Ishikawa (cell line): ENCODE results near the gene PLBD1.

Source experiments
- CEBPB ChIP-seq: IDR thresholded peaks from 2 replicates; pipeline ENCODE4 v1.6.1; 2012
- CREB1 ChIP-seq: IDR thresholded peaks from 2 replicates; pipeline ENCODE4 v1.6.1; 2012; ENCODE audit warnings: low read depth
- EGR1 ChIP-seq: IDR thresholded peaks from 2 replicates; pipeline ENCODE4 v1.6.1; 2012
- EP300 ChIP-seq: IDR thresholded peaks from 2 replicates; pipeline ENCODE4 v1.6.1; 2012; ENCODE audit warnings: borderline replicate concordance
- FOXM1 ChIP-seq: IDR thresholded peaks from 2 replicates; pipeline ENCODE4 v1.6.1; 2012; ENCODE audit warnings: low read depth, borderline replicate concordance
- MAX ChIP-seq: IDR thresholded peaks from 2 replicates; pipeline ENCODE4 v1.6.1; 2012
- NFIC ChIP-seq: IDR thresholded peaks from 2 replicates; pipeline ENCODE4 v1.6.1; 2012
- RAD21 ChIP-seq: IDR thresholded peaks from 2 replicates; pipeline ENCODE4 v1.6.1; 2012; ENCODE audit warnings: low read depth
- REST ChIP-seq: IDR thresholded peaks from 2 replicates; pipeline ENCODE4 v1.6.1; 2012; ENCODE audit warnings: low read depth, mild to moderate bottlenecking
- TAF1 ChIP-seq: IDR thresholded peaks from 2 replicates; pipeline ENCODE4 v1.6.1; 2012; ENCODE audit warnings: low read depth, mild to moderate bottlenecking
- TCF12 ChIP-seq: IDR thresholded peaks from 2 replicates; pipeline ENCODE4 v1.6.1; 2012; ENCODE audit warnings: low read depth
- TEAD4 ChIP-seq: IDR thresholded peaks from 2 replicates; pipeline ENCODE4 v1.6.1; 2012
- USF1 ChIP-seq: IDR thresholded peaks from 2 replicates; pipeline ENCODE4 v1.6.1; 2012
- YY1 ChIP-seq: IDR thresholded peaks from 2 replicates; pipeline ENCODE4 v1.6.1; 2012; ENCODE audit warnings: low read depth
- ZBTB7A ChIP-seq: IDR thresholded peaks from 2 replicates; pipeline ENCODE4 v1.6.1; 2012; ENCODE audit warnings: low read depth

Gene PLBD1

GRCh38 chr12:14589169-14590004 is 21.7 kb upstream of the PLBD1 start:
- TF ChIP-seq TCF12 (no peak), EGR1 (no peak)

- TF ChIP-seq CEBPB (no peak), EP300 (no peak), TAF1 (no peak), USF1 (no peak), EGR1 (no peak), FOXM1 (no peak), RAD21 (no peak), NFIC (no peak), TCF12 (no peak)
These were observed 20.9 kb upstream of the PLBD1 start for GRCh38 chr12:14588571-14588970.

- TF ChIP-seq EP300 (no peak), TEAD4 (no peak), RAD21 (no peak), CREB1 (no peak), EGR1 (no peak), ZBTB7A (no peak), MAX (no peak), NFIC (no peak), TCF12 (no peak), CEBPB (no peak), TAF1 (no peak), FOXM1 (no peak)
These were observed 11.0 kb upstream of the PLBD1 start for GRCh38 chr12:14578646-14579045.

GRCh38 chr12:14577344-14577743 is 9.7 kb upstream of the PLBD1 start:
- TF ChIP-seq REST (no peak), USF1 (no peak), ZBTB7A (no peak), TEAD4 (no peak), TAF1 (no peak), MAX (no peak), CREB1 (no peak), NFIC (no peak)

GRCh38 chr12:14576896-14577295 is 9.2 kb upstream of the PLBD1 start:
- no peak for TF ChIP-seq TCF12
- no peak for TF ChIP-seq RAD21
- TF ChIP-seq TAF1, result no peak
- no peak for TF ChIP-seq CREB1
- TF ChIP-seq TEAD4, result no peak
- no peak for TF ChIP-seq ZBTB7A
- no peak for TF ChIP-seq MAX

GRCh38 chr12:14575585-14575984 is 7.9 kb upstream of the PLBD1 start:
- no peak for TF ChIP-seq TEAD4
- no peak for TF ChIP-seq YY1

GRCh38 chr12:14573118-14573517 is 5.4 kb upstream of the PLBD1 start:
- no peak for TF ChIP-seq EP300
- no peak for TF ChIP-seq USF1
- TF ChIP-seq TEAD4, result no peak
- no peak for TF ChIP-seq CREB1
- no peak for TF ChIP-seq FOXM1
- TF ChIP-seq EGR1, result no peak
- no peak for TF ChIP-seq RAD21
- TF ChIP-seq YY1, result no peak

- TF ChIP-seq EP300 (no peak), ZBTB7A (no peak), CEBPB (no peak), REST (no peak), TAF1 (no peak), TEAD4 (no peak), EGR1 (no peak), RAD21 (no peak)
These were observed 4.7 kb upstream of the PLBD1 start for GRCh38 chr12:14572401-14572800.
